Endodermal cell (in vitro differentiated cells): ENCODE results near the gene FES. TPM values are rescaled to one million over a fixed set of nuclear protein-coding genes. Genes with fewer than 3 reads are reported as not detected.
"Not testable (repeated sequence)": the region's sequence is repeated elsewhere in the genome, so short reads cannot be mapped to it uniquely, and the experiment has no call there.

Experiments
- DNase-seq: peaks from one replicate; pipeline ENCODE4 v3.0.0-alpha.2; 2017
- H3K27ac ChIP-seq: 2 replicates; pipeline ENCODE4 v1.5.1; 2013; ENCODE audit warnings: mild to moderate bottlenecking, low read depth, low read length, moderate library complexity
- H3K27me3 ChIP-seq: 2 replicates; pipeline ENCODE4 v1.6.1; 2013; ENCODE audit warnings: mild to moderate bottlenecking, low read length, moderate library complexity; ENCODE audit not compliant: insufficient read depth, control insufficient read depth, poor library complexity, severe bottlenecking
- H3K36me3 ChIP-seq: 2 replicates; pipeline ENCODE4 v1.7.0; 2013; ENCODE audit warnings: mild to moderate bottlenecking, low read length, moderate library complexity; ENCODE audit not compliant: control insufficient read depth, insufficient read depth
- H3K4me1 ChIP-seq: one replicate; pipeline ENCODE4 v1.7.0; 2013; ENCODE audit warnings: low read length; ENCODE audit not compliant: control insufficient read depth, insufficient read depth
- H3K4me3 ChIP-seq: 2 replicates; pipeline ENCODE4 v1.5.1; 2013; ENCODE audit warnings: mild to moderate bottlenecking, low read length, moderate library complexity
- H3K9ac ChIP-seq: 2 replicates; pipeline ENCODE4 v1.6.1; 2013; ENCODE audit warnings: mild to moderate bottlenecking, low read length, moderate library complexity; ENCODE audit not compliant: poor library complexity, severe bottlenecking; ENCODE audit errors: extremely low read depth
- H3K9me3 ChIP-seq: 2 replicates; pipeline ENCODE4 v1.6.1; 2013; ENCODE audit warnings: mild to moderate bottlenecking, low read length, moderate library complexity; ENCODE audit not compliant: control insufficient read depth
- H3K27ac Mint-ChIP-seq: 2 replicates; pipeline ENCODE4 v1.8.0; 2020; ENCODE audit warnings: mixed read lengths
- H3K27me3 Mint-ChIP-seq: 2 replicates; pipeline ENCODE4 v1.8.0; 2021; ENCODE audit warnings: mild to moderate bottlenecking, mixed read lengths; ENCODE audit not compliant: insufficient read depth
- H3K36me3 Mint-ChIP-seq: 2 replicates; pipeline ENCODE4 v1.8.0; 2020; ENCODE audit warnings: low read depth, mixed read lengths
- H3K4me1 Mint-ChIP-seq: 2 replicates; pipeline ENCODE4 v1.8.0; 2020; ENCODE audit warnings: mixed read lengths
- H3K4me3 Mint-ChIP-seq: 2 replicates; pipeline ENCODE4 v1.8.0; 2020; ENCODE audit warnings: mild to moderate bottlenecking, moderate library complexity, mixed read lengths
- H3K9me3 Mint-ChIP-seq: 2 replicates; pipeline ENCODE4 v1.8.0; 2020; ENCODE audit warnings: mild to moderate bottlenecking, mixed read lengths
- WGBS, 2 experiments: methylation state at CpG; one replicate each; pipeline versions ENCODE4 v1.1.5 to v1.1.7; 2013; ENCODE audit warnings: missing lambda C conversion rate in 2 of 2, mixed read lengths in 1 of 2; ENCODE audit not compliant: insufficient coverage in 1 of 2, insufficient read length in 1 of 2; 5-methylcytosine and 5-hydroxymethylcytosine counted together
- total RNA-seq, 2 donors: library from RNA; stranded (reverse); fragmentation: NEBNext Ultra II Directional in 1 of 2; extraction: Animal tissue kit (Norgen Biotek cat#: 25700) in 1 of 2; gene quantifications; 2 replicates in 1 of 2; 3 replicates in 1 of 2; pipeline ENCODE4 v1.2.1, GENCODE V29; 2021
- TF ChIP-seq, protein P1 (sequence below): fragments of 200-600 bp; sonication (generic); conservative IDR thresholded peaks from 2 replicates; pipeline ENCODE4 v1.5.0; 2021; ENCODE audit warnings: antibody characterized with exemption, mild to moderate bottlenecking

Gene FES
- total RNA-seq, 2 donors from 2014 or later, result 25.9 to 29.9 TPM

DNA sequence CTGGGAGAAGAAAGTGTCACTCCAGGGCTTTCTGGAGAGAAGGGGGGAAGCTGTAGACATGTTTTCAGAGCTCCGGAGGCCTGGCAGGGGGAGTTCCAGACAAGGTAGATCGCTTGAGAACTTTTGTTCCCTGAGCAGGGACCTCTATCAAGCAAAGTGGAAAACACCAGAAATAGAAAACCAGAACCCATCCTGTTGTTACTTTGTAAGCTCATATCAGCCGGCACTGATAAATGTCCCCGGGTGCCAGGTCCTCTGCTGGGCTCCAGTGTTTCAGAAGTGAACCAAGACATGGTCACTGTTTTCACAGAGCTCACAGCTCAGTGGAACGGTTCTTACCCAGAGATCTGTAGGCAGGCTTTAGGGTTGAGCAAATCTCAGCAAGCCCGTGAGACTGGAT is 34.5 kb downstream of the FES start:
- no peaks in the 10 kb centered on the region for H3K4me1 ChIP-seq
- WGBS, 2 experiments, result 93 to 96% methylated on average over 6 of the region's 6 CpGs
- H3K9ac ChIP-seq, result no peak overlapping the region
- no peak for DNase-seq
- TF ChIP-seq, protein P1, sequence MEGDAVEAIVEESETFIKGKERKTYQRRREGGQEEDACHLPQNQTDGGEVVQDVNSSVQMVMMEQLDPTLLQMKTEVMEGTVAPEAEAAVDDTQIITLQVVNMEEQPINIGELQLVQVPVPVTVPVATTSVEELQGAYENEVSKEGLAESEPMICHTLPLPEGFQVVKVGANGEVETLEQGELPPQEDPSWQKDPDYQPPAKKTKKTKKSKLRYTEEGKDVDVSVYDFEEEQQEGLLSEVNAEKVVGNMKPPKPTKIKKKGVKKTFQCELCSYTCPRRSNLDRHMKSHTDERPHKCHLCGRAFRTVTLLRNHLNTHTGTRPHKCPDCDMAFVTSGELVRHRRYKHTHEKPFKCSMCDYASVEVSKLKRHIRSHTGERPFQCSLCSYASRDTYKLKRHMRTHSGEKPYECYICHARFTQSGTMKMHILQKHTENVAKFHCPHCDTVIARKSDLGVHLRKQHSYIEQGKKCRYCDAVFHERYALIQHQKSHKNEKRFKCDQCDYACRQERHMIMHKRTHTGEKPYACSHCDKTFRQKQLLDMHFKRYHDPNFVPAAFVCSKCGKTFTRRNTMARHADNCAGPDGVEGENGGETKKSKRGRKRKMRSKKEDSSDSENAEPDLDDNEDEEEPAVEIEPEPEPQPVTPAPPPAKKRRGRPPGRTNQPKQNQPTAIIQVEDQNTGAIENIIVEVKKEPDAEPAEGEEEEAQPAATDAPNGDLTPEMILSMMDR, result no peak
- no peaks in the 10 kb centered on the region for H3K27me3 ChIP-seq
- H3K4me1 Mint-ChIP-seq, result peaks cover 5% of the 10 kb centered on the region
- H3K27ac ChIP-seq, result no peak overlapping the region
- peaks cover 48% of the 10 kb centered on the region for H3K36me3 ChIP-seq
- no peak overlapping the region for H3K4me3 ChIP-seq
- H3K9me3 ChIP-seq, result no peaks in the 10 kb centered on the region
- peaks cover 36% of the 10 kb centered on the region for H3K36me3 Mint-ChIP-seq
- H3K9me3 Mint-ChIP-seq, result no peaks in the 10 kb centered on the region
- no peak overlapping the region for H3K4me3 Mint-ChIP-seq
- no peak overlapping the region for H3K27ac Mint-ChIP-seq
- H3K27me3 Mint-ChIP-seq, result no peaks in the 10 kb centered on the region

DNA sequence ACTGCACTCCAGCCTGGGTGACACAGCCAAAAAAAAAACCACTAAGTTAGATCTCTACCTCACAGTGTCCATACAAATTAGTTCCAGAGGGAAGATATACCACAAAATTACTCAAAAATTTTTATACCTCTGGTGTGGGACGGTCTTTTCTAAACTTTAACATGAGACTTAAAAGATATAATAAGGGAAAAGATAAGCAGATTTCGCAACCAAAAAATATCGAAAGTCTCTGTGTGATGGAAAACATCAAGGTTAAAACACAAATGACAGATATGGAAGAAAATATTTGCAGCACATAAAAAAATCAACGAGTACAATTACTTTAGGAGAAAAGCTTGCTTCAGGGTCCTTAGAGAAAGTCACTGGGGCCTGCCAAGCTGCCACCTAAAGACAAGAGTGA is 37.6 kb downstream of the FES start:
- Histone ChIP-seq H3K4me3 (no peak overlapping the region), H3K27ac (no peak overlapping the region), H3K36me3 (peaks cover 34% of the 10 kb centered on the region), H3K9ac (no peak overlapping the region), H3K27me3 (no peaks in the 10 kb centered on the region), H3K4me1 (peaks cover 3% of the 10 kb centered on the region), H3K9me3 (no peaks in the 10 kb centered on the region)
- peaks cover 11% of the 10 kb centered on the region for H3K4me1 Mint-ChIP-seq
- H3K9me3 Mint-ChIP-seq, result no peaks in the 10 kb centered on the region
- no peaks in the 10 kb centered on the region for H3K27me3 Mint-ChIP-seq
- H3K27ac Mint-ChIP-seq, result no peak overlapping the region
- WGBS, 2 experiments, result 97 to 100% methylated on average over 4 of the region's 4 CpGs
- H3K36me3 Mint-ChIP-seq, result peaks cover 28% of the 10 kb centered on the region
- TF ChIP-seq, protein P1, result no peak
- no peak overlapping the region for H3K4me3 Mint-ChIP-seq
- no peak for DNase-seq

DNA sequence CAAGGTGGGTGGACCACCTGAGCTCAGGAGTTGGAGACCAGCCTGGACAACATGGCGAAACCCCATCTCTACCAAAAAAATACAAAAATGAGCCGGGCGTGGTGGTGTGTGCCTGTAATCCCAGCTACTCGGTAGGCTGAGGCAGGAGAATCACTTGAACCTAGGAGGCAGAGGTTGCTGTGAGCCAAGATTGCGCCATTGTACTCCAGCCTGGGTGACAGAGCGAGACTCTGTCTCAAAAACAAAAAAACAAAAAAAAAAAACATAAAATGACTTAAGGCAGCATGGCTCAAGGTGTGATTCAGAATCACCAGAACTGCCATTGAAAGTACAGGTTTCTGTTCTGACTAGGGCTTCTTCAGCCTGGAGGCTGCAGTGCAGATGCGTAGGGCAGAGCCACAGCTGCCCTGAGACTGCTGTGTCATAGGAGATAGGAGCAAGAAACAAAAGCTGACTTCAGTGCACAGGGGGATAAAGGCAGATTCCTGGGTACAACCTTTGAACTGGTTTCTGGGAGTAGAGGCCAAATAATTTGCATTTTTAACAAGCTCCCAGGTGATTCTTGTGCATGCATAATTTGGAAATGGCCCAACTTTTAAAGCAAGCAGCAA is 38.5 kb downstream of the FES start:
- Mint-ChIP-seq H3K27ac (peak overlapping the region; percentile 39), H3K4me1 (peaks cover 11% of the 10 kb centered on the region)
- H3K27me3 Mint-ChIP-seq, result not testable (repeated sequence)

DNA sequence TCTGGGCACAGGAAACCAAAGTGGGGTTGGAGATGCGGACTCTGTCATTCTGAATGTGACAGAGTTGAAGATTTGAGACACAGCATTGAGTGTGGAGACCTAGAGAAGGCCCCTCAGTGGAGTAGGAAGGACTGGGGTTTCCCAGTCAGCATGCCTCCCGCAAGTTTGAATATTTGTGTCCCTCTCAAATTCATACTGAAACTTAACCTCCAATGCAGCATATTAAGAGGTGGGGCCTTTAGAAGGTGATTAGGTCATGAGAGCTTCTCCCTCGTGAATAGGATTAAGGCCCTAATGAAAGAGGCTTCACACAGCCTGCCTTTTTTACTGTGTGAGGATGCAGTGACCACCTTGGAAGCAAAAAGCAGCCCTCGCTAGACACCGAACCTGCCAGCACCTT is 40.1 kb downstream of the FES start:
- Mint-ChIP-seq H3K9me3 (no peaks in the 10 kb centered on the region), H3K4me1 (peaks cover 11% of the 10 kb centered on the region), H3K27me3 (no peaks in the 10 kb centered on the region), H3K36me3 (peaks cover 17% of the 10 kb centered on the region), H3K4me3 (no peak overlapping the region), H3K27ac (no peak overlapping the region)
- Histone ChIP-seq H3K36me3 (peaks cover 25% of the 10 kb centered on the region), H3K4me1 (peaks cover 3% of the 10 kb centered on the region), H3K27ac (no peak overlapping the region), H3K9ac (no peak overlapping the region), H3K9me3 (no peaks in the 10 kb centered on the region), H3K4me3 (no peak overlapping the region), H3K27me3 (no peaks in the 10 kb centered on the region)
- TF ChIP-seq, protein P1, result no peak
- 88% methylated on average over 4 to 5 of the region's 5 CpGs for WGBS, 2 experiments
- DNase-seq, result no peak

More for the DNA sequence above, 38.5 kb downstream of the FES start:
- not testable (repeated sequence) for H3K4me3 ChIP-seq, H3K27ac ChIP-seq, H3K9me3 ChIP-seq, H3K9ac ChIP-seq, H3K4me3 Mint-ChIP-seq, DNase-seq, H3K9me3 Mint-ChIP-seq, H3K4me1 ChIP-seq, H3K27me3 ChIP-seq
- WGBS, 2 experiments, result 93% methylated on average over 4 to 7 of the region's 7 CpGs
- H3K36me3 Mint-ChIP-seq, result peaks cover 25% of the 10 kb centered on the region
- H3K36me3 ChIP-seq, result peaks cover 34% of the 10 kb centered on the region

GRCh38 chr15:90926766-90927165 is 42.5 kb downstream of the FES start:
- H3K9ac ChIP-seq, H3K9me3 ChIP-seq, H3K27me3 ChIP-seq, H3K36me3 ChIP-seq, DNase-seq, H3K36me3 Mint-ChIP-seq, H3K4me3 ChIP-seq, H3K27ac ChIP-seq, H3K4me1 ChIP-seq, H3K9me3 Mint-ChIP-seq, H3K27ac Mint-ChIP-seq, H3K27me3 Mint-ChIP-seq, H3K4me3 Mint-ChIP-seq: not testable (repeated sequence)
- 85 to 93% methylated on average over 9 to 10 of the region's 10 CpGs for WGBS, 2 experiments
- peaks cover 11% of the 10 kb centered on the region for H3K4me1 Mint-ChIP-seq
